GM19452 (cell line): ENCODE results near the gene HIVEP3.
A peak's percentile ranks its signal among the peaks of the same experiment; 100 is the strongest.

Experiments
- ATAC-seq: cut with Tn5 transposase; IDR thresholded peaks from one replicate; pipeline ENCODE4 v1.9.1; 2021; ENCODE audit not compliant: unreplicated experiment

The HIVEP3 gene

GRCh38 chr1:41673806-41674205, 244.9 kb downstream of the HIVEP3 start:
- ATAC-seq, result peak; percentile 52

GRCh38 chr1:41673378-41673777, 245.3 kb downstream of the HIVEP3 start:
- peak; percentile 49 for ATAC-seq

GRCh38 chr1:41672641-41673361, 245.9 kb downstream of the HIVEP3 start:
- ATAC-seq, result no peak

- no peak for ATAC-seq
Observed at GRCh38 chr1:41672173-41672572, 246.5 kb downstream of the HIVEP3 start.

GRCh38 chr1:41671116-41671755, 247.5 kb downstream of the HIVEP3 start:
- ATAC-seq, result no peak

GRCh38 chr1:41670217-41670957, 248.3 kb downstream of the HIVEP3 start:
- ATAC-seq, result no peak

GRCh38 chr1:41668967-41669366, 249.8 kb downstream of the HIVEP3 start:
- no peak for ATAC-seq

GRCh38 chr1:41668054-41668660, 250.6 kb downstream of the HIVEP3 start:
- ATAC-seq, result no peak

- peak; percentile 53 for ATAC-seq
Observed at GRCh38 chr1:41666981-41667631, 251.6 kb downstream of the HIVEP3 start.

GRCh38 chr1:41665962-41666917, 252.5 kb downstream of the HIVEP3 start:
- ATAC-seq, result no peak

GRCh38 chr1:41664861-41665640, 253.7 kb downstream of the HIVEP3 start:
- ATAC-seq, result no peak

- ATAC-seq, result no peak
Observed at GRCh38 chr1:41663671-41664400, 254.9 kb downstream of the HIVEP3 start.

GRCh38 chr1:41662765-41663437, 255.8 kb downstream of the HIVEP3 start:
- peak; percentile 11 for ATAC-seq

GRCh38 chr1:41662061-41662764, 256.5 kb downstream of the HIVEP3 start:
- ATAC-seq, result peak; percentile 64

GRCh38 chr1:41661428-41662060, 257.2 kb downstream of the HIVEP3 start:
- peak; percentile 31 for ATAC-seq

- ATAC-seq, result no peak
Observed at GRCh38 chr1:41660570-41661427, 257.9 kb downstream of the HIVEP3 start.
